CD4-positive, alpha-beta T cell (primary cell): ENCODE measurements around the gene IER2. TPM values are rescaled to one million over a fixed set of nuclear protein-coding genes. Genes with fewer than 3 reads are reported as not detected.

Source experiments
- ATAC-seq: fragments of 200-7000 bp; cut with Tn5 transposase; one replicate; pipeline ENCODE4 v1.10.0; 2022; ENCODE audit warnings: mild to moderate bottlenecking; ENCODE audit not compliant: poor library complexity
- CTCF ChIA-PET: fragments of 350-600 bp; sonication (Branson Sonifier 250); formaldehyde crosslinking; loops from one replicate; lab custom pipeline; 2021; ENCODE audit warnings: antibody characterized with exemption, inconsistent platforms; lab: Charles Lee
- POLR2A ChIA-PET: fragments of 350-600 bp; sonication (Branson Sonifier 250); formaldehyde crosslinking; loops from one replicate; lab custom pipeline; 2021; ENCODE audit warnings: antibody characterized with exemption, inconsistent platforms; lab: Charles Lee
- DNase-seq, 14 experiments: peaks; one replicate each; pipeline ENCODE4 v3.0.0-alpha.2; 2013 to 2020; ENCODE audit warnings: mixed read lengths in 2 of 14
- H3K27ac ChIP-seq, 2 donors: one replicate each; pipeline versions ENCODE4 v1.5.1 to v1.7.0; 2013; ENCODE audit warnings: low read length in 2 of 2, low read depth in 1 of 2, mild to moderate bottlenecking in 1 of 2
- H3K27me3 ChIP-seq, 2 experiments: 1 replicate in 1 of 2; 2 replicates in 1 of 2; pipeline versions ENCODE4 v1.6.1 to v1.7.0; 2013; ENCODE audit warnings: low read length in 2 of 2, control low read depth in 1 of 2, mild to moderate bottlenecking in 1 of 2, moderate library complexity in 1 of 2; ENCODE audit not compliant: insufficient read depth in 2 of 2, control insufficient read depth in 1 of 2
- H3K36me3 ChIP-seq: one replicate; pipeline ENCODE4 v1.6.1; 2013; ENCODE audit warnings: low read length, control low read depth; ENCODE audit not compliant: insufficient read depth
- H3K4me1 ChIP-seq: one replicate; pipeline ENCODE4 v1.6.1; 2013; ENCODE audit warnings: low read length, control low read depth; ENCODE audit not compliant: insufficient read depth
- H3K4me3 ChIP-seq: one replicate; pipeline ENCODE4 v1.5.1; 2013; ENCODE audit warnings: mild to moderate bottlenecking, low read length, moderate library complexity
- H3K9me3 ChIP-seq, 2 experiments: 1 replicate in 1 of 2; 2 replicates in 1 of 2; pipeline versions ENCODE4 v1.6.1 to v1.7.0; 2013; ENCODE audit warnings: low read length in 2 of 2, mild to moderate bottlenecking in 2 of 2, control low read depth in 1 of 2, moderate library complexity in 1 of 2; ENCODE audit not compliant: control insufficient read depth in 1 of 2, insufficient read depth in 1 of 2
- H3K27ac Mint-ChIP-seq: one replicate; pipeline ENCODE4 v1.8.0; 2020; ENCODE audit warnings: mixed read lengths
- H3K27me3 Mint-ChIP-seq: one replicate; pipeline ENCODE4 v1.8.0; 2021; ENCODE audit warnings: mixed read lengths
- H3K36me3 Mint-ChIP-seq: one replicate; pipeline ENCODE4 v1.8.0; 2021; ENCODE audit warnings: low read depth, mixed read lengths
- H3K4me1 Mint-ChIP-seq: one replicate; pipeline ENCODE4 v1.8.0; 2021; ENCODE audit warnings: low read depth, mixed read lengths
- H3K4me3 Mint-ChIP-seq: one replicate; pipeline ENCODE4 v1.8.0; 2020; ENCODE audit warnings: mild to moderate bottlenecking, mixed read lengths
- H3K9me3 Mint-ChIP-seq: one replicate; pipeline ENCODE4 v1.8.0; 2020; ENCODE audit warnings: mixed read lengths
- CTCF ChIP-seq: fragments of 200-600 bp; IDR thresholded peaks from one replicate; pipeline ENCODE4 v1.8.0; 2022; ENCODE audit warnings: antibody characterized with exemption, mild to moderate bottlenecking
- intact Hi-C, 2 experiments: fragments of 100-400 bp; cut with DNase I in 1 of 2; cut with micrococcal nuclease in 1 of 2; formaldehyde crosslinking; loops; one replicate each; pipeline versions ENCODE4 v1.15.1 to v1.9.0; 2023 to 2025; cut with DNase I, micrococcal nuclease
- total RNA-seq, 174 experiments: library from RNA in 2 of 174; stranded (reverse) in 2 of 174; gene quantifications; one replicate each; pipeline ENCODE4 v1.2.3 and lab custom pipeline; 2021 to 2026

IER2 gene
- total RNA-seq, 2 experiments from 2014 or later, result 254 to 255 TPM

- Mint-ChIP-seq H3K36me3 (no peaks in the 10 kb centered on the region), H3K27ac (peak overlapping the region; percentile 55), H3K27me3 (no peaks in the 10 kb centered on the region), H3K4me1 (peaks cover 23% of the 10 kb centered on the region), H3K4me3 (no peak overlapping the region), H3K9me3 (no peaks in the 10 kb centered on the region)
- Histone ChIP-seq H3K4me1 (peaks cover 42% of the 10 kb centered on the region), H3K36me3 (no peaks in the 10 kb centered on the region), H3K9me3 (no peaks in the 10 kb centered on the region), H3K27me3 (no peaks in the 10 kb centered on the region), H3K4me3 (no peak overlapping the region), H3K27ac (no peak overlapping the region)
- TF ChIP-seq CTCF, result no peak
- ChIA-PET CTCF (interaction anchor here (2.2 kb wide), 1 partner anchor 8 kb away, joined by 10 read pairs; no protein-coding TSS in a partner anchor), POLR2A (interaction anchor here (1.2 kb wide), 2 partner anchors 20 to 35 kb away, joined by 3 to 5 read pairs; no protein-coding TSS in a partner anchor)
- DNase-seq (no peak), ATAC-seq (no peak)
- intact Hi-C loops, result no loop called here
These were observed 37.2 kb downstream of the IER2 start for GRCh38 chr19:13187419-13187818.

- DNase-seq, result no peak
- ATAC-seq, result no peak
- Histone ChIP-seq H3K36me3 (no peaks in the 10 kb centered on the region), H3K27ac (no peak overlapping the region), H3K27me3 (no peaks in the 10 kb centered on the region), H3K4me3 (no peak overlapping the region), H3K4me1 (peaks cover 56% of the 10 kb centered on the region), H3K9me3 (no peaks in the 10 kb centered on the region)
- H3K4me3 Mint-ChIP-seq, result no peak overlapping the region
- no peaks in the 10 kb centered on the region for H3K36me3 Mint-ChIP-seq
- no peak overlapping the region for H3K27ac Mint-ChIP-seq
- no peaks in the 10 kb centered on the region for H3K27me3 Mint-ChIP-seq
- intact Hi-C loops, result no loop called here
- no peak for TF ChIP-seq CTCF
- H3K4me1 Mint-ChIP-seq, result peaks cover 30% of the 10 kb centered on the region
- no peaks in the 10 kb centered on the region for H3K9me3 Mint-ChIP-seq
- ChIA-PET CTCF (interaction anchor here (1.6 kb wide), 1 partner anchor 39 kb away, joined by 5 read pairs; the partner anchor contains the start of genes IER2 and STX10), POLR2A (interaction anchor here (0.6 to 1.3 kb wide), 3 partner anchors 22 to 1027 kb away, joined by 4 read pairs; partner anchors contain the start of gene ZNF136)
These were observed 39.4 kb downstream of the IER2 start for GRCh38 chr19:13189600-13189999.

GRCh38 chr19:13190781-13191540, 40.8 kb downstream of the IER2 start:
- DNase-seq, result peak in 1 of 14 experiments; percentile 21
- ATAC-seq, result no peak
- no peaks in the 10 kb centered on the region for H3K9me3 ChIP-seq
- CTCF ChIA-PET, result interaction anchor here (1.6 kb wide), 1 partner anchor 41 kb away, joined by 5 read pairs; the partner anchor contains the start of genes IER2 and STX10
- peaks cover 40% of the 10 kb centered on the region for H3K4me1 Mint-ChIP-seq
- TF ChIP-seq CTCF, result no peak
- POLR2A ChIA-PET, result interaction anchor here (0.9 to 1.3 kb wide), 2 partner anchors 23 to 38 kb away, joined by 3 to 4 read pairs; no protein-coding TSS in a partner anchor
- no peaks in the 10 kb centered on the region for H3K9me3 Mint-ChIP-seq
- H3K27ac ChIP-seq, result no peak overlapping the region
- no peaks in the 10 kb centered on the region for H3K27me3 ChIP-seq
- H3K4me3 ChIP-seq, result no peak overlapping the region
- H3K27ac Mint-ChIP-seq, result no peak overlapping the region
- no peak overlapping the region for H3K4me3 Mint-ChIP-seq
- H3K36me3 Mint-ChIP-seq, result no peaks in the 10 kb centered on the region
- no peaks in the 10 kb centered on the region for H3K27me3 Mint-ChIP-seq
- H3K36me3 ChIP-seq, result no peaks in the 10 kb centered on the region
- H3K4me1 ChIP-seq, result peaks cover 64% of the 10 kb centered on the region
- intact Hi-C loops, result loop anchor here in 1 of 2 experiments (5.0 kb wide), 1 partner anchor 39 kb away; the partner anchor contains the start of genes IER2 and STX10
